Transverse colon (tissue), 4 donors: Measurements from ENCODE around the gene SLA2. TPM values are rescaled to one million over a fixed set of nuclear protein-coding genes. Genes with fewer than 3 reads are reported as not detected.
"Not testable (repeated sequence)": the region's sequence is repeated elsewhere in the genome, so short reads cannot be mapped to it uniquely, and the experiment has no call there.

Experiments used
- DNase-seq: peaks from one replicate; pipeline ENCODE4 v3.0.0-alpha.2; 2019
- H3K27ac ChIP-seq, 4 donors: fragments of 200-600 bp; sonication (generic); 2 replicates each; pipeline ENCODE4 v1.5.1; 2016 to 2018; ENCODE audit warnings: inconsistent platforms in 4 of 4
- H3K27me3 ChIP-seq: fragments of 200-600 bp; sonication (generic); 2 replicates; pipeline ENCODE4 v1.5.1; 2017; ENCODE audit warnings: inconsistent platforms
- H3K36me3 ChIP-seq, 4 donors: fragments of 200-600 bp; sonication (generic); 2 replicates each; pipeline ENCODE4 v1.5.1; 2017 to 2019; ENCODE audit warnings: inconsistent platforms in 4 of 4
- H3K4me1 ChIP-seq, 4 donors: fragments of 200-600 bp; sonication (generic); 2 replicates each; pipeline ENCODE4 v1.5.1; 2017 to 2020; ENCODE audit warnings: inconsistent platforms in 4 of 4
- H3K4me3 ChIP-seq, 4 donors: fragments of 200-600 bp; sonication (generic); 1 replicate in 1 of 4; 2 replicates in 3 of 4; pipeline versions ENCODE4 v1.5.1 to v1.6.1; 2017 to 2019; ENCODE audit warnings: inconsistent platforms in 4 of 4
- H3K9me3 ChIP-seq, 2 donors: fragments of 200-600 bp; sonication (generic); 2 replicates each; pipeline ENCODE4 v1.5.1; 2017 to 2019; ENCODE audit warnings: inconsistent platforms in 2 of 2
- CTCF ChIP-seq, 5 experiments: fragments of 200-600 bp in 3 of 5; fragments of 450-650 bp in 2 of 5; sonication (generic) in 3 of 5; IDR thresholded peaks; 1 replicate in 2 of 5; 2 replicates in 3 of 5; pipeline ENCODE4 v1.5.1; 2016 to 2017; ENCODE audit warnings: antibody characterized with exemption in 5 of 5, inconsistent platforms in 3 of 5, mild to moderate bottlenecking in 2 of 5, moderate library complexity in 1 of 5
- EP300 ChIP-seq: sonication (generic); formaldehyde crosslinking; IDR thresholded peaks from one replicate; pipeline ENCODE4 v1.6.1; 2017; ENCODE audit warnings: antibody characterized with exemption, low read depth
- POLR2A ChIP-seq: fragments of 450-650 bp; IDR thresholded peaks from one replicate; pipeline ENCODE4 v1.6.1; 2016; ENCODE audit warnings: antibody characterized with exemption, mild to moderate bottlenecking, moderate library complexity
- POLR2AphosphoS5 ChIP-seq, 3 donors: sonication (generic); formaldehyde crosslinking; IDR thresholded peaks; one replicate each; pipeline ENCODE4 v1.6.1; 2016; ENCODE audit warnings: antibody characterized with exemption in 3 of 3
- WGBS, 2 donors: methylation state at CpG; one replicate each; pipeline ENCODE4 v1.1.5; 2018; ENCODE audit warnings: low coverage in 1 of 2; 5-methylcytosine and 5-hydroxymethylcytosine counted together
- in situ Hi-C, 4 donors: fragments of 200-750 bp; cut with MboI; loops; one replicate each; pipeline versions ENCODE4 v1.15.0 to v1.15.1; 2017; ENCODE audit warnings: low sequenced_read_pairs in 3 of 4, low pct_ligation_motif_present in 1 of 4, low pct_unique_long_range_greater_than_20kb in 1 of 4
- intact Hi-C: fragments of 100-400 bp; cut with DNase I; formaldehyde crosslinking; loops from one replicate; pipeline ENCODE4 v1.15.1; 2023; ENCODE audit warnings: low total_unique reads
- total RNA-seq, 4 donors: library from RNA; depleted of rRNA; stranded (reverse); fragments of >200 nt; gene quantifications; one replicate each; pipeline ENCODE4 v1.1.0, GENCODE V29; 2016

SLA2 gene
- total RNA-seq, 4 donors from 2014 or later, result 0.48 to 2.6 TPM; not detected in 2

DNA sequence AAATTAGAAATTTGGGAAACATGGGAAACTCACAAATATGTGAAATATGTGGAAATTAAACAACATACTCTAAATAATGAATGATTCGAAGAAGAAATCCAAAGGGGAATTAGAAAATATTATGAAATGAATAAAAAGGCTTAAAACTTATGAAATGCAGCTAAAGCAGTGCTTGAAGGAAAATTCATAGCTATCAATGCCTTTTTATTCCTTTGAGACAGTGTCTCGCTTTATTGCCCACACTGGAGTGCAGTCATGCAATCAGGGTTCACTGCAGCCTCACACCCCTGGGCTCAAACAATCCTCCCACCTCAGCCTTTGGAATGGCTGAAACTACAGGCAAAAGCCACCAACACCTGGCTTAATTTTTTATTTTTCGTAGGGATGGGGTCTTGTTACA is 80.5 kb downstream of the SLA2 start:
- TF ChIP-seq EP300, result no peak
- no peak for TF ChIP-seq POLR2A
- TF ChIP-seq CTCF (IDR thresholded peaks at IDR 0.05), result no peak
- TF ChIP-seq POLR2AphosphoS5 (IDR thresholded peaks at IDR 0.05), result no peak
- in situ Hi-C loops, result loop anchor here in 1 of 4 donors (25.0 kb wide), 1 partner anchor 197 kb away; the partner anchor contains the start of gene DSN1
- 96 to 100% methylated on average over 2 to 3 of the region's 3 CpGs for WGBS, 2 donors
- H3K36me3 ChIP-seq, result no peaks in the 10 kb centered on the region
- H3K4me1 ChIP-seq, result no peaks in the 10 kb centered on the region
- no peak overlapping the region for H3K27ac ChIP-seq
- no peak for DNase-seq
- no peaks in the 10 kb centered on the region for H3K27me3 ChIP-seq
- intact Hi-C loops, result loop anchor here (5.0 kb wide), 1 partner anchor 37 kb away; no protein-coding TSS in a partner anchor
- no peaks in the 10 kb centered on the region for H3K9me3 ChIP-seq
- H3K4me3 ChIP-seq, result no peak overlapping the region

GRCh38 chr20:36564726-36565121 is 81.3 kb downstream of the SLA2 start:
- H3K36me3 ChIP-seq, DNase-seq, H3K9me3 ChIP-seq, H3K27ac ChIP-seq, H3K4me3 ChIP-seq, H3K4me1 ChIP-seq, H3K27me3 ChIP-seq: not testable (repeated sequence)
- intact Hi-C loops, result loop anchor here (5.0 kb wide), 1 partner anchor 38 kb away; no protein-coding TSS in a partner anchor
- 66 to 83% methylated on average over 3 to 6 of the region's 6 CpGs for WGBS, 2 donors
- in situ Hi-C loops, result loop anchor here in 1 of 4 donors (25.0 kb wide), 1 partner anchor 198 kb away; the partner anchor contains the start of gene DSN1

GRCh38 chr20:36564078-36564725 is 81.8 kb downstream of the SLA2 start:
- WGBS, 2 donors, result 85 to 88% methylated on average over 8 to 13 of the region's 13 CpGs
- DNase-seq, H3K4me3 ChIP-seq, intact Hi-C loops, H3K9me3 ChIP-seq, H3K4me1 ChIP-seq, H3K27me3 ChIP-seq, H3K36me3 ChIP-seq, H3K27ac ChIP-seq: not testable (repeated sequence)
- in situ Hi-C loops, result loop anchor here in 1 of 4 donors (25.0 kb wide), 1 partner anchor 198 kb away; the partner anchor contains the start of gene DSN1

GRCh38 chr20:36563374-36563773 is 82.6 kb downstream of the SLA2 start:
- intact Hi-C loops, result no loop called here
- 67% methylated on average over 1 of the region's 1 CpG; no CpG with 5 or more reads in 1 of the 2 donors for WGBS, 2 donors

More at GRCh38 chr20:36563374-36563773, 82.6 kb downstream of the SLA2 start:
- Histone ChIP-seq H3K9me3 (no peaks in the 10 kb centered on the region), H3K27me3 (no peaks in the 10 kb centered on the region), H3K36me3 (no peaks in the 10 kb centered on the region), H3K4me1 (no peaks in the 10 kb centered on the region), H3K27ac (no peak overlapping the region), H3K4me3 (no peak overlapping the region)
- TF ChIP-seq POLR2AphosphoS5 (IDR thresholded peaks at IDR 0.05), result no peak
- no peak for TF ChIP-seq POLR2A
- TF ChIP-seq EP300, result no peak
- no peak for TF ChIP-seq CTCF (IDR thresholded peaks at IDR 0.05)
- DNase-seq, result no peak
- in situ Hi-C loops, result loop anchor here in 1 of 4 donors (25.0 kb wide), 1 partner anchor 199 kb away; the partner anchor contains the start of gene DSN1
